GM12865 (cell line): Measurements from ENCODE around the gene ITGA3.

Experiments
- DNase-seq: peaks from one replicate; pipeline ENCODE4 v3.0.0; 2010; ENCODE audit warnings: low read depth
- H3K4me3 ChIP-seq: 2 replicates; pipeline ENCODE4 v1.5.1; 2011; ENCODE audit warnings: mild to moderate bottlenecking, low read depth, low read length, control low read depth
- TF ChIP-seq, protein P1 (sequence below): IDR thresholded peaks from 2 replicates; pipeline ENCODE4 v1.5.1; 2011; ENCODE audit warnings: low read length, control low read depth, low read depth, inconsistent platforms; ENCODE audit not compliant: insufficient read depth; ENCODE audit errors: missing control alignments

The ITGA3 gene

DNA sequence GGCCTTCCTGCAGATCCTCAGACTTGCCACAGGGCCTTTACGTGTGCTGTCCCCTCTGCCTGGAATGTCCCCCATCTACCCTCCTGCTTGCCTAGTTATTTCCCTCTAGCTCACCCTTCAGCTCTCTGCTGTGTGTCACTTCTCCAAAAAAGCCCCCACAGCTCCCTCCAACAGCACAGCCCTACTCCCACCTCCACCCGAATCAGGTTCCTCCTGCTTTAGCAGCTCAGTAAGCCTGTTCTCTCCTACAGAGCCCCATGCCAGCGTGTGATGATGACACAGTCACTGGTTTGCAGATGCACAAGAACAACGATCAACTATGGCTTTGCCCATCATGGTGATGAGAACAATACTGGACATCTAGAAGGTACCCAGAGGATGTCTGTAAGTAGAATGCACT, 81.1 kb downstream of the ITGA3 start:
- no peak overlapping the region for H3K4me3 ChIP-seq
- TF ChIP-seq, protein P1, sequence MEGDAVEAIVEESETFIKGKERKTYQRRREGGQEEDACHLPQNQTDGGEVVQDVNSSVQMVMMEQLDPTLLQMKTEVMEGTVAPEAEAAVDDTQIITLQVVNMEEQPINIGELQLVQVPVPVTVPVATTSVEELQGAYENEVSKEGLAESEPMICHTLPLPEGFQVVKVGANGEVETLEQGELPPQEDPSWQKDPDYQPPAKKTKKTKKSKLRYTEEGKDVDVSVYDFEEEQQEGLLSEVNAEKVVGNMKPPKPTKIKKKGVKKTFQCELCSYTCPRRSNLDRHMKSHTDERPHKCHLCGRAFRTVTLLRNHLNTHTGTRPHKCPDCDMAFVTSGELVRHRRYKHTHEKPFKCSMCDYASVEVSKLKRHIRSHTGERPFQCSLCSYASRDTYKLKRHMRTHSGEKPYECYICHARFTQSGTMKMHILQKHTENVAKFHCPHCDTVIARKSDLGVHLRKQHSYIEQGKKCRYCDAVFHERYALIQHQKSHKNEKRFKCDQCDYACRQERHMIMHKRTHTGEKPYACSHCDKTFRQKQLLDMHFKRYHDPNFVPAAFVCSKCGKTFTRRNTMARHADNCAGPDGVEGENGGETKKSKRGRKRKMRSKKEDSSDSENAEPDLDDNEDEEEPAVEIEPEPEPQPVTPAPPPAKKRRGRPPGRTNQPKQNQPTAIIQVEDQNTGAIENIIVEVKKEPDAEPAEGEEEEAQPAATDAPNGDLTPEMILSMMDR = no peak
- DNase-seq = no peak

DNA sequence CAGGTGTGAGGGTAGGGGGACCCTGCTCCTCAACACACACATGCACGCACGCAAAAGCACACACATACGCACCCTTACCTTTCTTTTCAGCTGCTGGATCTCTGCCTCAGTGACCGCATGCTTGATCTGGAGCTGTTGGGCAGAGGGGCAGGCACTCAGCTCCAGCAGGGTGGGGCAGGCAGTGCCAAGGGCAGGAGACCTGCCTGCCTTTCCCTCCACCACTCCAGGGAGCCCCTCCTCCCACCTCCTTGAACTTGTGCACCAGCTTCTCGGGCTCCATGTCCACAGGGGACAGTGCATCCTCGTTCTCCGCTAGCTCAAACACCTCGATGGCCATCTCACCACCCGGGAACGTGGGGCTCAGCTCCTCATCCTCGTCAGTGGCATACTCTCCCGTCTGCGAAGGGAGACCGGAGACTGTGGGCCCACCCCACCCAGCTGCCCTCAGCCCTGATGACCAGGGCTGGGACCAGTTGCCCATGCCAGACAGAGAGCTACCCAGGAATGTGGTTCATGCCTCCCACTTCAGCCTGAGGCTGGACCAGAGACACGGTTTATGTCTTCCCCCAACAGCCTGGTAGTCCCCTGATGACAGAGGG, 83.4 kb downstream of the ITGA3 start:
- DNase-seq = no peak
- TF ChIP-seq, protein P1 = no peak
- H3K4me3 ChIP-seq = no peak overlapping the region
